Fibroblast of lung (primary cell): ENCODE measurements around the gene LRRC58. TPM values are rescaled to one million over a fixed set of nuclear protein-coding genes. Genes with fewer than 3 reads are reported as not detected.

Experiments used
- DNase-seq, 2 donors: peaks; one replicate each; pipeline versions ENCODE4 v3.0.0 to v3.0.0-alpha.2; 2010; ENCODE audit warnings: low read depth in 2 of 2
- H2AFZ ChIP-seq: 2 replicates; pipeline ENCODE4 v1.5.1; 2012; ENCODE audit warnings: low read length, control low read depth, inconsistent platforms
- H3K27ac ChIP-seq: 2 replicates; pipeline ENCODE4 v1.5.1; 2011; ENCODE audit warnings: low read length, control low read depth; ENCODE audit not compliant: insufficient read depth
- H3K27me3 ChIP-seq: 2 replicates; pipeline ENCODE4 v1.5.1; 2011; ENCODE audit warnings: mild to moderate bottlenecking, low read length; ENCODE audit not compliant: control insufficient read depth, insufficient read depth
- H3K36me3 ChIP-seq: 2 replicates; pipeline ENCODE4 v1.5.1; 2011; ENCODE audit warnings: low read length; ENCODE audit not compliant: control insufficient read depth, insufficient read depth
- H3K4me1 ChIP-seq: 2 replicates; pipeline ENCODE4 v1.5.1; 2011; ENCODE audit warnings: low read length; ENCODE audit not compliant: control insufficient read depth, insufficient read depth; ENCODE audit errors: extremely low read depth
- H3K4me2 ChIP-seq: 2 replicates; pipeline ENCODE4 v1.5.1; 2011; ENCODE audit warnings: low read length, control low read depth; ENCODE audit not compliant: insufficient read depth; ENCODE audit errors: extremely low read depth
- H3K4me3 ChIP-seq, 4 experiments: fragments of 200-600 bp in 1 of 4; sonication (generic) in 1 of 4; replicated peaks in 1 of 4; 2 replicates each; pipeline ENCODE4 v1.5.1; 2011 to 2016; ENCODE audit warnings: low read length in 4 of 4, low read depth in 3 of 4, mild to moderate bottlenecking in 3 of 4, control low read depth in 2 of 4, inconsistent platforms in 1 of 4, mixed read lengths in 1 of 4; ENCODE audit not compliant: insufficient read depth in 1 of 4; ENCODE audit errors: control extremely low read depth in 1 of 4
- H3K79me2 ChIP-seq: 2 replicates; pipeline ENCODE4 v1.5.1; 2012; ENCODE audit warnings: mild to moderate bottlenecking, low read length, inconsistent platforms; ENCODE audit not compliant: control insufficient read depth, insufficient read depth
- H3K9ac ChIP-seq: 2 replicates; pipeline ENCODE4 v1.5.1; 2011; ENCODE audit warnings: mild to moderate bottlenecking, low read length, control low read depth; ENCODE audit not compliant: insufficient read depth
- H3K9me3 ChIP-seq: 2 replicates; pipeline ENCODE4 v1.5.1; 2012; ENCODE audit warnings: low read depth, low read length; ENCODE audit not compliant: control insufficient read depth, insufficient read depth
- H4K20me1 ChIP-seq: 2 replicates; pipeline ENCODE4 v1.5.1; 2011; ENCODE audit warnings: low read length; ENCODE audit not compliant: control insufficient read depth, insufficient read depth; ENCODE audit errors: extremely low read depth
- EZH2 ChIP-seq: IDR thresholded peaks from 2 replicates; pipeline ENCODE4 v1.5.1; 2012; ENCODE audit warnings: low read length, control low read depth, mild to moderate bottlenecking; ENCODE audit errors: missing control alignments
- polyA minus RNA-seq: library from RNA; depleted of rRNA, polyadenylated mRNA; stranded (reverse); fragments of >200 nt; gene quantifications from 2 replicates; pipeline ENCODE4 v1.2.3, GENCODE V29; 2011; ENCODE audit warnings: low replicate concordance
- polyA plus RNA-seq, 2 donors: library from polyadenylated mRNA; depleted of rRNA in 1 of 2; stranded (reverse) in 1 of 2; unstranded in 1 of 2; fragments of >200 nt; gene quantifications; 2 replicates each; pipeline ENCODE4 v1.2.1, GENCODE V29; 2011 to 2012; ENCODE audit warnings: missing spikeins in 1 of 2
- total RNA-seq: library from RNA; depleted of rRNA; stranded (reverse); fragments of >200 nt; gene quantifications from 2 replicates; pipeline ENCODE4 v1.2.1, GENCODE V29; 2014
- TF ChIP-seq, protein P1 (sequence below), 2 donors: IDR thresholded peaks in 1 of 2; conservative IDR thresholded peaks in 1 of 2; 1 replicate in 1 of 2; 2 replicates in 1 of 2; pipeline ENCODE4 v1.5.1; 2011 to 2012; ENCODE audit warnings: low read length in 2 of 2, control low read depth in 1 of 2, inconsistent platforms in 1 of 2, low read depth in 1 of 2, mild to moderate bottlenecking in 1 of 2

LRRC58 gene
- total RNA-seq (19.8 and 21.1 TPM in 2 replicates), polyA plus RNA-seq (19.5 and 21.7 TPM in 2 replicates), polyA minus RNA-seq (1.3 and 2.0 TPM in 2 replicates)
- 11.2 and 14.4 TPM in 2 replicates for polyA plus RNA-seq (2012)

DNA sequence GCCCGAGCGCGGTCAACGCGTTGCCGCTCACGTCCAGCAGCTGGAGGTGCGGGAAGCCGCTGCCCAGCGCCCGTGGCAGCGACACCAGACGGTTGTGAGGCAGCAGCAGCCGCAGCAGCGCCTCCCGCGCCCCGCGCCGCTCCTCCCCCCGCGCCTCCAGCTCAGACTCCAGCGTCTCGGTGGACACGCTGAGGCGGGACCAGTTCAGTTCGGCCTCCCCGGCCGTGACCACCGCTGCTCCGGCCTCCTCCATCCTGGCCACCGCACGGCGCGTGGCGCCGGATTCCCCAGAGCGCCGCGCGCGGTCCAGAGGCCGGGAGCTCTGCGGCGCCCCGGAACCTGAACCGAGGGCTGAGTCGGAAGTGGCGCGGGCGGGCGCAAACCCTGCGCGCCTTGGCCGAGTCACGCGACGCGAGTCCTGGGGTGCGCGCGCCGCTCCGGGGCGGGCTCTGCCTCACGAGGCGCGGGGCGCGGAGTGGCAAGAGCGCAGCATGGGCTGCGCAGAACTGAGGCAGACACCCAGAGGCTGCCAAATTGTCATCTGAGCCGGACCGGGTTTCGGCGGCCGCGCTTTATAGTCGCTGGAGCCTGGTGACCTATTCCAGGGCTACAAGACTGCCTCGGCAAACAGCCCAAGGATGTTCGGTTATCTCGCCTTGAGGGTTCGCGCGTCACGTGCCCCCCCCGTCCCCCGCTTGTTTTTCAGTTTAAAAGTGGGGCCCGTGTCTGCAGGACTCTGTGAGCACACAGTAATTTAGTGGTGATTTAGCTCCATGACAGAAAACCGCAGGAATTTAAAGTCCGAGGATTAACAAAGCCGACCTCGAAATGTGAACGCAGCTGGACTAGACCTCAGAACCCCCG, at the start of gene LRRC58:
Gene LRRC58 (minus strand): TSS at position 364 of the 864 bp plus-strand sequence. CDS start 111 bp downstream, at position 253.
- Histone ChIP-seq H3K9me3 (no peaks in the 10 kb centered on the region), H3K27me3 (peaks cover 2% of the 10 kb centered on the region), H3K79me2 (peaks cover 42% of the 10 kb centered on the region), H3K4me1 (no peaks in the 10 kb centered on the region), H3K27ac (peak within 1 kb of the TSS; percentile 66), H3K9ac (peak within 1 kb of the TSS; percentile 85), H3K4me2 (peak within 1 kb of the TSS; percentile 95), H3K4me3 (peak within 1 kb of the TSS; percentile 83 to 92 (median 89)), H4K20me1 (no peaks in the 10 kb centered on the region), H3K36me3 (no peaks in the 10 kb centered on the region), H2AFZ (peak within 1 kb of the TSS; percentile 79)
- TF ChIP-seq, protein P1, sequence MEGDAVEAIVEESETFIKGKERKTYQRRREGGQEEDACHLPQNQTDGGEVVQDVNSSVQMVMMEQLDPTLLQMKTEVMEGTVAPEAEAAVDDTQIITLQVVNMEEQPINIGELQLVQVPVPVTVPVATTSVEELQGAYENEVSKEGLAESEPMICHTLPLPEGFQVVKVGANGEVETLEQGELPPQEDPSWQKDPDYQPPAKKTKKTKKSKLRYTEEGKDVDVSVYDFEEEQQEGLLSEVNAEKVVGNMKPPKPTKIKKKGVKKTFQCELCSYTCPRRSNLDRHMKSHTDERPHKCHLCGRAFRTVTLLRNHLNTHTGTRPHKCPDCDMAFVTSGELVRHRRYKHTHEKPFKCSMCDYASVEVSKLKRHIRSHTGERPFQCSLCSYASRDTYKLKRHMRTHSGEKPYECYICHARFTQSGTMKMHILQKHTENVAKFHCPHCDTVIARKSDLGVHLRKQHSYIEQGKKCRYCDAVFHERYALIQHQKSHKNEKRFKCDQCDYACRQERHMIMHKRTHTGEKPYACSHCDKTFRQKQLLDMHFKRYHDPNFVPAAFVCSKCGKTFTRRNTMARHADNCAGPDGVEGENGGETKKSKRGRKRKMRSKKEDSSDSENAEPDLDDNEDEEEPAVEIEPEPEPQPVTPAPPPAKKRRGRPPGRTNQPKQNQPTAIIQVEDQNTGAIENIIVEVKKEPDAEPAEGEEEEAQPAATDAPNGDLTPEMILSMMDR (conservative IDR thresholded peaks at IDR 0.05 in 1 of 2, IDR thresholded peaks at IDR 0.05 in 1 of 2; ENCODE audit: low read depth in 1 of 2, low read length in 2 of 2) = peak; percentile 12 to 23
- no peak for TF ChIP-seq EZH2
- DNase-seq = peak; percentile 90 to 95

DNA sequence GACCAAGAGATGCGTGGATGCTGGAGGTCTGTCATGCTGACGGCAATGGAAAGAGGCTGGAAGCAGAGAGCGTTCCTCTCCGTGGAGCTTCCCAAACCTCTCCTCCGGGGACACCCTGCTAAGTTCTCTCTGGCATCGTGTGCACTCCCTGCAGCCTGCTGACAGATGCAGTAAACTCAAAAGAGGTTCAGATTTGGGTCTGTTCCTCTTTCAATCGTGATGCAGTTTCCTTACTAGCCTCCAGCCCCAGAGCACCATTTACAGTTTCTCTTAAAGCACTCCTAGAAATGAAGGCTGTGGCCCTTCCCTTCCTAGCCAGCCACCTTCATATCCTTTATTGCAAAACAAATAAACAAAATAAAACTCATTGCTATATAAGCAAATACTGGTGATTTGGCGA, 47.3 kb upstream of the LRRC58 start:
- Histone ChIP-seq H3K9ac (no peak overlapping the region), H3K27me3 (no peaks in the 10 kb centered on the region), H3K36me3 (peaks cover 31% of the 10 kb centered on the region), H3K4me1 (no peaks in the 10 kb centered on the region), H3K4me2 (no peak overlapping the region), H3K4me3 (no peak overlapping the region), H2AFZ (no peak overlapping the region), H3K9me3 (no peaks in the 10 kb centered on the region), H3K27ac (no peak overlapping the region), H4K20me1 (no peaks in the 10 kb centered on the region), H3K79me2 (no peaks in the 10 kb centered on the region)
- no peak for DNase-seq
- TF ChIP-seq, protein P1 (conservative IDR thresholded peaks at IDR 0.05 in 1 of 2, IDR thresholded peaks at IDR 0.05 in 1 of 2; ENCODE audit: low read depth in 1 of 2, low read length in 2 of 2) = no peak
- TF ChIP-seq EZH2 = no peak

DNA sequence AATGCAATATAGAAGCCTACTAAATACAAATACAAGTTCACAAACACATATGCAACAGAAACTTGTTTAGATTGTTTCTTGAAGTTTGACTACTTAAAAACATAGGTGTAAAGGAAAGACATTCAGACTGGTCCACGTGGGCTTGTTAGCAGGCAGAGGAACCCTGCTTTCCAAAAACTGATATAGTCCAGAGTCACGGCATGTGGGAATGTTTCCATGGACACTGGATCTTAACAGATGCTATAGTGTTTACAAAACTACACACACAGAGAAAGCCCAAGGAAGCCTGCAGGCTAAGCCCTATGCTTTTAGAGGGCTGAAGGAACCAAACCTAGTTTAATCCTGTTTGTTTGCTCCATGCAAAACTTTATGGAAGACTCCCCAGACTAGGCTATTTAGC, 45.2 kb upstream of the LRRC58 start:
- Histone ChIP-seq H3K4me2 (no peak overlapping the region), H3K36me3 (peaks cover 19% of the 10 kb centered on the region), H3K79me2 (no peaks in the 10 kb centered on the region)

More for the DNA sequence above, 45.2 kb upstream of the LRRC58 start:
- no peak overlapping the region for H2AFZ ChIP-seq
- no peaks in the 10 kb centered on the region for H3K4me1 ChIP-seq
- DNase-seq = no peak
- no peak overlapping the region for H3K27ac ChIP-seq
- H3K9ac ChIP-seq = no peak overlapping the region
- no peak overlapping the region for H3K4me3 ChIP-seq
- H4K20me1 ChIP-seq = no peaks in the 10 kb centered on the region
- no peaks in the 10 kb centered on the region for H3K9me3 ChIP-seq
- TF ChIP-seq, protein P1 (conservative IDR thresholded peaks at IDR 0.05 in 1 of 2, IDR thresholded peaks at IDR 0.05 in 1 of 2; ENCODE audit: low read depth in 1 of 2, low read length in 2 of 2) = no peak
- TF ChIP-seq EZH2 = no peak
- H3K27me3 ChIP-seq = no peaks in the 10 kb centered on the region
